Activated T-helper 2 cell treated with anti-CD3 and anti-CD28 coated beads, Interferon-gamma antibody, Interleukin-2, Interleukin-4, amounts not matched to agents 10 μg/mL and 5 μg/mL and 100 μg/mL, durations not matched to agents 14 hours and 24 hours and 36 hours (primary cell): ENCODE measurements around the gene PRDX3. TPM values are rescaled to one million over a fixed set of nuclear protein-coding genes. Genes with fewer than 3 reads are reported as not detected.
"Not testable (repeated sequence)": the region's sequence is repeated elsewhere in the genome, so short reads cannot be mapped to it uniquely, and the experiment has no call there.

Source experiments
- DNase-seq: peaks from one replicate; pipeline ENCODE4 v3.0.0; 2021; ENCODE audit warnings: low spot score
- H3K27ac Mint-ChIP-seq: one replicate; pipeline ENCODE4 v1.8.0; 2021; ENCODE audit warnings: mixed read lengths
- H3K27me3 Mint-ChIP-seq: one replicate; pipeline ENCODE4 v1.8.0; 2021; ENCODE audit warnings: low read depth, mixed read lengths
- H3K36me3 Mint-ChIP-seq: one replicate; pipeline ENCODE4 v1.8.0; 2021; ENCODE audit warnings: low read depth, mixed read lengths
- H3K4me1 Mint-ChIP-seq: one replicate; pipeline ENCODE4 v1.8.0; 2021; ENCODE audit warnings: low read depth, mixed read lengths
- H3K4me3 Mint-ChIP-seq: one replicate; pipeline ENCODE4 v1.8.0; 2021; ENCODE audit warnings: low read depth, mild to moderate bottlenecking, moderate library complexity, mixed read lengths
- H3K9me3 Mint-ChIP-seq: one replicate; pipeline ENCODE4 v1.8.0; 2021; ENCODE audit warnings: mixed read lengths
- intact Hi-C: fragments of 100-400 bp; cut with micrococcal nuclease; formaldehyde crosslinking; loops from one replicate; pipeline ENCODE4 v1.15.1; 2023
- total RNA-seq: library from RNA; stranded (reverse); gene quantifications from 2 replicates; pipeline ENCODE4 v1.2.3, GENCODE V29; 2022

Gene PRDX3
- total RNA-seq, 1 donor from 2014 or later, result 182 TPM

- Mint-ChIP-seq H3K27ac (no peak overlapping the region), H3K4me1 (peaks cover 28% of the 10 kb centered on the region), H3K36me3 (no peaks in the 10 kb centered on the region), H3K4me3 (no peak overlapping the region), H3K9me3 (no peaks in the 10 kb centered on the region), H3K27me3 (no peaks in the 10 kb centered on the region)
- DNase-seq, result no peak
- intact Hi-C loops, result no loop called here
Measured at GRCh38 chr10:119201233-119201632, 22.6 kb upstream of the PRDX3 start.

- Mint-ChIP-seq H3K27me3 (no peaks in the 10 kb centered on the region), H3K4me3 (no peak overlapping the region), H3K36me3 (no peaks in the 10 kb centered on the region), H3K4me1 (peaks cover 31% of the 10 kb centered on the region), H3K27ac (no peak overlapping the region), H3K9me3 (no peaks in the 10 kb centered on the region)
- peak; percentile 39 for DNase-seq
- intact Hi-C loops, result loop anchor here (1.0 to 2.0 kb wide), 2 partner anchors 218 to 245 kb away; no protein-coding TSS in a partner anchor
Measured at GRCh38 chr10:119199231-119199992, 20.8 kb upstream of the PRDX3 start.

DNA sequence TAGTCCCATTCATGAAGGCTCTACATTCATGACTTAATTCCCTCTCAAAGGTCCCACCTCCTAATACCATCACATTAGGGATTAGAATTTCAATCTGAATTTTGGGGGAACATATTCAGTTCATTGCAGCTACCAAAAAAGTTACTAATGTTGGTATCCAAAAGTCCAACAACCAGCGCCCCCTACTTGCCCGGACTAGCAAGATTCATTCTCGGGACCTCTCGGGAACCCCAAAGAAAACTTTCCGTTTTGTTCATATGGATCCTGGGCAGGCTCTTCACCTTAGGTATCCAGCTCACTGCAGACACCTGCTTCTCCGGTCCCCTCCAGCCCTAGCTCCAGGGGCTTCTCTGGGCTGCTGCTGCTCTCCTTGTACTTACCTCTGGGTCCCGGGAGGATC is 19.8 kb upstream of the PRDX3 start:
- no peak for DNase-seq
- intact Hi-C loops, result loop anchor here (1.0 to 2.0 kb wide), 2 partner anchors 20 to 246 kb away; partner anchors contain the start of gene PRDX3
- H3K9me3 Mint-ChIP-seq, result no peaks in the 10 kb centered on the region
- no peaks in the 10 kb centered on the region for H3K36me3 Mint-ChIP-seq
- H3K4me1 Mint-ChIP-seq, result peaks cover 31% of the 10 kb centered on the region
- no peak overlapping the region for H3K4me3 Mint-ChIP-seq
- H3K27ac Mint-ChIP-seq, result peak overlapping the region; percentile 26
- H3K27me3 Mint-ChIP-seq, result no peaks in the 10 kb centered on the region

- Mint-ChIP-seq H3K36me3 (no peaks in the 10 kb centered on the region), H3K9me3 (no peaks in the 10 kb centered on the region), H3K4me3 (no peak overlapping the region), H3K4me1 (peaks cover 31% of the 10 kb centered on the region), H3K27ac (peak overlapping the region; percentile 26), H3K27me3 (no peaks in the 10 kb centered on the region)
- DNase-seq, result no peak
- intact Hi-C loops, result loop anchor here (1.0 to 2.0 kb wide), 2 partner anchors 20 to 247 kb away; partner anchors contain the start of gene PRDX3
Measured at GRCh38 chr10:119197921-119198320, 19.3 kb upstream of the PRDX3 start.

DNA sequence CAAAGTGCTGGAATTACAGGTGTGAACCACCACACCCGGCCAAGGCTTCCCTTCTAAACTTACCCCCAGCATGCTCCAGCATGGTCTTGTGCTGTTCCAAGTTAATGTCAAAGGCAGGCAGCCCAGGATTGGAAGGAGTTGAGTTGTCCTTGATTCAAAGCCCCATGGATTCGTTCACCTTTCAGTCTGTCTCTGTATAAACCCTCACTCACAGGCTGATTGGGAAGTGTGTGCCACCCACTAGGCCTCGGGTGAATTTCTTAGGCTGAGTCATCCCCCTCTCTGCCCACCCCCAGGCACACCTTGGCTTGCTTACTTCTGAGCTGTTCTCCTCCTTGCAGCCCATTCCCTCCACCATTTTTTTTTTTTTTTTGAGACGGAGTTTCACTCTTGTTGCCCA is 13.3 kb upstream of the PRDX3 start:
- no peaks in the 10 kb centered on the region for H3K36me3 Mint-ChIP-seq
- peaks cover 27% of the 10 kb centered on the region for H3K4me1 Mint-ChIP-seq
- H3K4me3 Mint-ChIP-seq, result no peak overlapping the region
- no peak for DNase-seq
- intact Hi-C loops, result no loop called here
- no peak overlapping the region for H3K27ac Mint-ChIP-seq
- H3K9me3 Mint-ChIP-seq, result no peaks in the 10 kb centered on the region
- H3K27me3 Mint-ChIP-seq, result no peaks in the 10 kb centered on the region

DNA sequence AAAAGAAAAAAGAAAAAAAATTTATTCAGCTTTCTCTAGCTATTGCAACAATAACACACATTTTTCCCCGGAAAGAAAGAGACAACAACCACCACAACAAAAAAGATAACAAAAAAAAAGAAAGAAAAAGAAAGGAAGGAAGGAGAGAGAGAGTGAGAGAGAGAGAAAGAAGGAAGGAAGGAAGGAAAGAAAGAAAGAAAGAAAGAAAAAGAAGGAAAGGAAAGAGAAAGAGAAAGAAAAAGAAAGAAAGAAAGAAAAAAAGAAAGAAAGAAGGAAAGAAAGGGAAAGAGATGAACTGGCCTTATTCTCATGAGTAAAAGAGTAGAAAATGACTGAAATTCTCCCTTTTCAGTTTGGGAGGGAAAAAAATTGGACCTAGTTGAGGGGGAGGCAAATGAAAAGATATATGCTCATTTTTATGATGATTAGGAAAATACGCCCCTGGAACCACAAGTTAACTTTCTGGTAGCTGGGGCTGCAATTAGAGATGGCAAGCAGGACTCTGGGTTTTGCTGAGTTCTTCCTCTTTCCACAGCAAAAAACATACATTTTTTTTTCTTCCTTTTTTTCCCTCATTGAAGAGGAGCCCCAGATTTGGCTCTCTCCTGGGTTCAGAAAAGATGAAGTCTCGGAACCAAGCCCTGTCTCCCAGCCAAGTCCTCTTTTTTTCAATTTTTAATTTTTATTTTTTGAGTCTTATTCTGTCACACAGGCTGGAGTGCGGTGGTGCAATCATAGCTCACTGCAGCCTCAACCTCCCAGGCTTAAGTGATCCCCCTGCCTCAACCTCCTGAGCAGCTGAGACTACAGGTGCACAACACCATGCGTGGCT is 12.6 kb upstream of the PRDX3 start:
- no peak for DNase-seq
- H3K9me3 Mint-ChIP-seq, result no peaks in the 10 kb centered on the region
- H3K27me3 Mint-ChIP-seq, result no peaks in the 10 kb centered on the region
- H3K36me3 Mint-ChIP-seq, result no peaks in the 10 kb centered on the region
- intact Hi-C loops, result no loop called here
- no peak overlapping the region for H3K27ac Mint-ChIP-seq
- H3K4me1 Mint-ChIP-seq, result peaks cover 27% of the 10 kb centered on the region
- H3K4me3 Mint-ChIP-seq, result no peak overlapping the region

DNA sequence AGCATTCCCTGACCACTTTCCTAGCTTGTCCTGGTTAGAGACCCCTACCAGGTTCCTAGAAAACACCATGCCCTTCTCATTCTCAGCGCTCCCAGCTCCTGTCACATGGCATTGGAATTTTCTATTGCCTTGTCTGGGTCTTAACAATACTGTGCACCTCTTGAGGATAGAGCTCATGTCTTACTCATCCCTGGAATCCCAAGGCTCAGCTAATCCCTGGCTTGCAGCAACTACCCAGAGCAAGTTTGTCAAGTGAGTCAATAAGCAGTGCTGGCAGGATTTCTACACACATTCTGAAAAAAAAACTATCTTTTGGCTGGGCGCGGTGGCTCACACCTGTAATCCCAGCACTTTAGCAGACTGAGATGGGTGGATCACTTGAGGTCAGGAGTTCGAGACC is 11.7 kb upstream of the PRDX3 start:
- H3K4me3 Mint-ChIP-seq, result peak overlapping the region; percentile 19

DNA sequence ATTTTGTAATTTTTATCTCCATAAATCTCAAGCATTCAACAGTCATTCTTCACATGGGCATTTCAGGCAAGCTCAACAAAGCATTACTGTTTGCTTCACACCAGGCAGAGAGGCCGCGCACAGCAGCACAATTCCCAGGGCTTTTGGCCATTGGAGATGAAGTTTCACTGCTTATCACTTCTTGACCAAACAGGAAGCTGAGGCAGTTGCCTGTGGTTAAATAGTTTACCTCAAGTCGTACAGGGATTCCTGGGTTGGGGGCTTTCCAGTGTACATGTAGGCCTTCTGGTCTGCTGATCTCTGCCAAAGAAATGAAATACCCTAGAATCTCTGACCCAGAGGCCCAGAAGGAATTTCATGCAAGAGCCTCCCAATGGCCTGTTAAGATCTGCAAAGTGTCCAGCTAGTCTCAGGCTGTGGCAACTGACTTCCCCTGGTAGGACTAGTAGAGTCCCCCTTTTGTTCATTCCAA is 11.2 kb upstream of the PRDX3 start:
- no peak overlapping the region for H3K4me3 Mint-ChIP-seq
- DNase-seq, result peak; percentile 26
- H3K4me1 Mint-ChIP-seq, result peaks cover 20% of the 10 kb centered on the region
- H3K27ac Mint-ChIP-seq, result no peak overlapping the region
- intact Hi-C loops, result no loop called here
- no peaks in the 10 kb centered on the region for H3K36me3 Mint-ChIP-seq
- no peaks in the 10 kb centered on the region for H3K9me3 Mint-ChIP-seq
- H3K27me3 Mint-ChIP-seq, result no peaks in the 10 kb centered on the region

More for the DNA sequence above, 11.7 kb upstream of the PRDX3 start:
- no peak for DNase-seq
- H3K4me1 Mint-ChIP-seq, result peaks cover 24% of the 10 kb centered on the region
- peak overlapping the region; percentile 30 for H3K27ac Mint-ChIP-seq
- H3K27me3 Mint-ChIP-seq, result no peaks in the 10 kb centered on the region
- no peaks in the 10 kb centered on the region for H3K9me3 Mint-ChIP-seq
- no peaks in the 10 kb centered on the region for H3K36me3 Mint-ChIP-seq
- intact Hi-C loops, result no loop called here

- DNase-seq, result no peak
- H3K4me1 Mint-ChIP-seq, result peaks cover 10% of the 10 kb centered on the region
- H3K9me3 Mint-ChIP-seq, result peaks cover 3% of the 10 kb centered on the region
- peaks cover 4% of the 10 kb centered on the region for H3K36me3 Mint-ChIP-seq
- peak overlapping the region; percentile 77 for H3K27ac Mint-ChIP-seq
- H3K4me3 Mint-ChIP-seq, result no peak overlapping the region
- intact Hi-C loops, result no loop called here
- no peaks in the 10 kb centered on the region for H3K27me3 Mint-ChIP-seq
Measured at GRCh38 chr10:119183664-119184412, 5.2 kb upstream of the PRDX3 start.

GRCh38 chr10:119180850-119181400 is 2.3 kb upstream of the PRDX3 start:
- peaks cover 24% of the 10 kb centered on the region for H3K4me1 Mint-ChIP-seq
- intact Hi-C loops, DNase-seq, H3K4me3 Mint-ChIP-seq, H3K27ac Mint-ChIP-seq, H3K27me3 Mint-ChIP-seq, H3K9me3 Mint-ChIP-seq: not testable (repeated sequence)
- H3K36me3 Mint-ChIP-seq, result peaks cover 25% of the 10 kb centered on the region

GRCh38 chr10:119177708-119178371 is 772 bp downstream of the PRDX3 start:
- peak overlapping the region; percentile 97 for H3K4me3 Mint-ChIP-seq
- intact Hi-C loops, result loop anchor here (1.0 to 5.0 kb wide), 5 partner anchors 13 to 474 kb away; partner anchors contain the start of genes BAG3, EIF3A and SFXN4
- no peak for DNase-seq
- peaks cover 42% of the 10 kb centered on the region for H3K36me3 Mint-ChIP-seq
- peaks cover 27% of the 10 kb centered on the region for H3K4me1 Mint-ChIP-seq
- H3K9me3 Mint-ChIP-seq, result no peaks in the 10 kb centered on the region
- H3K27ac Mint-ChIP-seq, result peak overlapping the region; percentile 99
- no peaks in the 10 kb centered on the region for H3K27me3 Mint-ChIP-seq
